ENCODE measurements around the gene PSMB3.

Gene PSMB3

GRCh38 chr17:38733982-38734973 lies 18.3 kb upstream of the PSMB3 start:
- no peak for DNase-seq (ENCODE audit: low read depth)

GRCh38 chr17:38735161-38735997 lies 17.2 kb upstream of the PSMB3 start:
- DNase-seq (ENCODE audit: low read depth), result peak; percentile 64

- no peak for DNase-seq (ENCODE audit: low read depth)
These were observed 14.4 kb upstream of the PSMB3 start for GRCh38 chr17:38738007-38738662.

- DNase-seq (ENCODE audit: low read depth), result no peak
These were observed 13.9 kb upstream of the PSMB3 start for GRCh38 chr17:38738686-38739085.

- DNase-seq (ENCODE audit: low read depth), result no peak
These were observed 13.2 kb upstream of the PSMB3 start for GRCh38 chr17:38739305-38739704.

- DNase-seq (ENCODE audit: low read depth), result no peak
These were observed 12.5 kb upstream of the PSMB3 start for GRCh38 chr17:38740044-38740443.

- no peak for DNase-seq (ENCODE audit: low read depth)
These were observed 11.7 kb upstream of the PSMB3 start for GRCh38 chr17:38740806-38741205.

GRCh38 chr17:38741461-38741860 lies 11.1 kb upstream of the PSMB3 start:
- DNase-seq (ENCODE audit: low read depth), result no peak

- no peak for DNase-seq (ENCODE audit: low read depth)
These were observed 10.6 kb upstream of the PSMB3 start for GRCh38 chr17:38741921-38742410.

- no peak for DNase-seq (ENCODE audit: low read depth)
These were observed 9.9 kb upstream of the PSMB3 start for GRCh38 chr17:38742411-38743308.

GRCh38 chr17:38743556-38744171 lies 8.9 kb upstream of the PSMB3 start:
- DNase-seq (ENCODE audit: low read depth), result no peak

- no peak for DNase-seq (ENCODE audit: low read depth)
These were observed 7.0 kb upstream of the PSMB3 start for GRCh38 chr17:38745545-38745944.

- no peak for DNase-seq (ENCODE audit: low read depth)
These were observed 6.3 kb upstream of the PSMB3 start for GRCh38 chr17:38746004-38746848.

- DNase-seq (ENCODE audit: low read depth), result no peak
These were observed 5.6 kb upstream of the PSMB3 start for GRCh38 chr17:38746849-38747462.

- DNase-seq (ENCODE audit: low read depth), result no peak
These were observed 4.9 kb upstream of the PSMB3 start for GRCh38 chr17:38747463-38748148.

- no peak for DNase-seq (ENCODE audit: low read depth)
These were observed 4.2 kb upstream of the PSMB3 start, which contains the start of gene PCGF2 for GRCh38 chr17:38748149-38748891. Gene PCGF2, minus strand, starts transcription at chr17:38748336. Its CDS starts 7,934 bp downstream, at chr17:38740402.

- no peak for DNase-seq (ENCODE audit: low read depth)
These were observed 3.7 kb upstream of the PSMB3 start for GRCh38 chr17:38748892-38749222.

Data from stimulated activated CD8-positive, alpha-beta memory T cell treated with anti-CD3 and anti-CD28 coated beads, Interleukin-12 subunit alpha, Interleukin-12 subunit beta, amount 100 ng/mL, for 4 hours (primary cell).